ENCODE measurements around the gene BICRA. TPM values are rescaled to one million over a fixed set of nuclear protein-coding genes. Genes with fewer than 3 reads are reported as not detected.

BICRA gene
- total and polyA plus RNA-seq, 2 donors from 2014 or later = 3.2 to 14.7 TPM

DNA sequence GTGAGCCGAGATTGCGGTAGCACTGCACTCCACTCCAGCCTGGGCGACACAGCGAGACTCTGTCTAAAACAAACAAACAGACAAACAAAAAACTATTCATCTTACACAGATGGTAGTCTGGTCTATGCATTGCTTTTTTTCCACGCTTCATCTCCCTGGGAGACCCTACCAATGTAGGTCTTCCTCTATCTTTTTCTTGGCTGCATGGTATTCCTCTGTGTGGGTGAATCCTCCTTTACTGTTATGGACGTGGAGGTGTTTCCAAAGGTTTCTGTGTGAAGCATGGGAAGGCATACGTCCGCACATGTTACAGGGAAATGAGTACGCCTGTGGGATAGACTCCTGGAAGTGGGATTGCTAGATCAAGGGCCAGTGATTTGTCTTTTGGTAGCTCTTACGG, 5.6 kb downstream of the BICRA start:
- Histone ChIP-seq H3K9ac (ENCODE audit: low read length in 3 of 3) (no peak overlapping the region), H3K9me3 (ENCODE audit: control insufficient read depth in 2 of 3, insufficient read depth in 1 of 3, low read length in 3 of 3) (no peaks in the 10 kb centered on the region), H3K36me3 (ENCODE audit: control insufficient read depth in 2 of 3, insufficient read depth in 3 of 3, low read length in 3 of 3) (no peaks in the 10 kb centered on the region), H3K27me3 (ENCODE audit: control insufficient read depth, insufficient read depth, low read length) (no peaks in the 10 kb centered on the region), H3K27ac (ENCODE audit: low read depth in 2 of 2, low read length in 2 of 2) (no peak overlapping the region), H3K4me1 (ENCODE audit: control insufficient read depth in 2 of 3, insufficient read depth in 2 of 3, low read depth in 1 of 3, low read length in 3 of 3) (peaks cover 0 to 9% (median 7%) of the 10 kb centered on the region in 3 donors), H3K4me3 (ENCODE audit: low read length in 3 of 3) (no peak overlapping the region)
- no peak for FAIRE-seq
- intact Hi-C loops (cut with DNase I) = no loop called here
- no peak for TF ChIP-seq CTCF (IDR thresholded peaks at IDR 0.05; ENCODE audit: borderline replicate concordance, extremely low read depth, insufficient read depth)
- DNase-seq = no peak

DNA sequence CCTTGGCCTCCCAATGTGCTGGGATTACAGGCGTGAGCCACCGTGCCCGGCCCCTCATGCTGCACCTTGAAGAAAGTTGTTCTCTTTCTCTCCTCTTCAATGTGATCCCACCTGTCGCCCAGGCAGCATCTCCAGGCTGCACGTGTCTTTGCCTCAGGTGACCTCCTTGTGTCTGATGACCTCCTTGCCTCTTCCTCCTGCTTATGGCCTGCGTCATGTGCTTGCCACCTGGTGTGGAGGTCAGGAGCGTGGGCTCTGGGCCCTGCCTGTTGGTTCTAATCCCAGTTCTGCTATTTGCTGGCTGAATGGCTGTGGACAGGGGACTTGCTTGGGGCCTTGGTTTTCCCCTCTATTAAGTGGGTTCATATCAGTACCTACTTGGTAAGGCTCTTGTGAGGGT, 6.3 kb downstream of the BICRA start:
- H3K36me3 ChIP-seq (ENCODE audit: control insufficient read depth in 2 of 3, insufficient read depth in 3 of 3, low read length in 3 of 3) = no peaks in the 10 kb centered on the region
- no peaks in the 10 kb centered on the region for H3K27me3 ChIP-seq (ENCODE audit: control insufficient read depth, insufficient read depth, low read length)
- FAIRE-seq = no peak
- H3K4me3 ChIP-seq (ENCODE audit: low read length in 3 of 3) = no peak overlapping the region
- TF ChIP-seq CTCF (IDR thresholded peaks at IDR 0.05; ENCODE audit: borderline replicate concordance, extremely low read depth, insufficient read depth) = no peak
- no peak overlapping the region for H3K27ac ChIP-seq (ENCODE audit: low read depth in 2 of 2, low read length in 2 of 2)
- DNase-seq = no peak
- no peak overlapping the region for H3K9ac ChIP-seq (ENCODE audit: low read length in 3 of 3)
- H3K9me3 ChIP-seq (ENCODE audit: control insufficient read depth in 2 of 3, insufficient read depth in 1 of 3, low read length in 3 of 3) = no peaks in the 10 kb centered on the region
- H3K4me1 ChIP-seq (ENCODE audit: control insufficient read depth in 2 of 3, insufficient read depth in 2 of 3, low read depth in 1 of 3, low read length in 3 of 3) = peaks cover 0 to 13% (median 11%) of the 10 kb centered on the region in 3 donors
- intact Hi-C loops (cut with DNase I) = no loop called here

DNA sequence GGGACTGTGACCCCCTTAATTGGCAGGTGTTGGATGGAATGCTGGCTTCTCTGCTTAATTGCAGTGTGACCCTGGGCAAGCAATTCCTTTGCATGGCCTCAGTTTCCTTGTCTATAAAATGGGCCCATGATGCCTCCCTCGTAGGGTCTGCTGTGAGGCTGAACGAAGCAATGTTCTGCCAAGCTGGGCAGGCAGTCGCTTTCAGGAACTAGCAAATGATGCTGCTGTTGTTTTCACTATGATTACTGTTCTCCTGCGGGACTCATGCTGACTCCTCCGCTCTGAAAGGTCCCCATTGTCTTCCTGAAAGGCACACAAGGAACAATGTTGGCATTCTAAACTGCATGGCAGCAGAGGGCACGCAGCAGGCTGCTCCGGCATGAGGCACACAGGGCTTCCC, 6.8 kb downstream of the BICRA start:
- DNase-seq (no peak), FAIRE-seq (no peak)
- no peaks in the 10 kb centered on the region for H3K9me3 ChIP-seq (ENCODE audit: control insufficient read depth in 2 of 3, insufficient read depth in 1 of 3, low read length in 3 of 3)
- no peak for TF ChIP-seq CTCF (IDR thresholded peaks at IDR 0.05; ENCODE audit: borderline replicate concordance, extremely low read depth, insufficient read depth)
- no peaks in the 10 kb centered on the region for H3K27me3 ChIP-seq (ENCODE audit: control insufficient read depth, insufficient read depth, low read length)
- H3K4me1 ChIP-seq (ENCODE audit: control insufficient read depth in 2 of 3, insufficient read depth in 2 of 3, low read depth in 1 of 3, low read length in 3 of 3) = peaks cover 0 to 11% (median 9%) of the 10 kb centered on the region in 3 donors
- H3K9ac ChIP-seq (ENCODE audit: low read length in 3 of 3) = no peak overlapping the region
- no peaks in the 10 kb centered on the region for H3K36me3 ChIP-seq (ENCODE audit: control insufficient read depth in 2 of 3, insufficient read depth in 3 of 3, low read length in 3 of 3)
- no peak overlapping the region for H3K4me3 ChIP-seq (ENCODE audit: low read length in 3 of 3)
- intact Hi-C loops (cut with DNase I) = no loop called here
- no peak overlapping the region for H3K27ac ChIP-seq (ENCODE audit: low read depth in 2 of 2, low read length in 2 of 2)

DNA sequence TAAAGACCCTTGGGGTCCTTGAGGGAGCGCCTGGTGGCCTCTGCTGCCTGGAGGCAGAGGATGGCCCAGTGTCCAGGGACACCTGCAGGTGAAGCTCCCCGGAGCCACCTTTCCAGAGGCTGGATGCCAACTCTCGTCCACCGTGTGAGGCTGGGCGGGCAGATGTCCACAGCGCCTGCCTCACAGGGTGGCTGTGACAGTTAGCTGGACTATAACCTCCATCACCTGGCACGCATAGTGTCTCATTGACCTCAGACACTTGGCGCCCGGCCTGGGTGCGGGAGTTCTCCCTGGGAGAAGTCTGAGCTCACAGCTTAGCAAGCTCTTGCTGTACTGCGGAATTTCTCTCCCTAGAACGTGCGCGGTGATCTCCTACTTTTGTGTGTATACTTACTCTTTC, 9.8 kb downstream of the BICRA start:
- no peak overlapping the region for H3K9ac ChIP-seq (ENCODE audit: low read length in 3 of 3)
- intact Hi-C loops (cut with DNase I) = no loop called here
- no peaks in the 10 kb centered on the region for H3K27me3 ChIP-seq (ENCODE audit: control insufficient read depth, insufficient read depth, low read length)
- H3K27ac ChIP-seq (ENCODE audit: low read depth in 2 of 2, low read length in 2 of 2) = no peak overlapping the region
- peaks cover 0 to 11% (median 9%) of the 10 kb centered on the region in 3 donors for H3K4me1 ChIP-seq (ENCODE audit: control insufficient read depth in 2 of 3, insufficient read depth in 2 of 3, low read depth in 1 of 3, low read length in 3 of 3)
- no peaks in the 10 kb centered on the region for H3K9me3 ChIP-seq (ENCODE audit: control insufficient read depth in 2 of 3, insufficient read depth in 1 of 3, low read length in 3 of 3)
- DNase-seq = no peak
- no peak overlapping the region for H3K4me3 ChIP-seq (ENCODE audit: low read length in 3 of 3)
- H3K36me3 ChIP-seq (ENCODE audit: control insufficient read depth in 2 of 3, insufficient read depth in 3 of 3, low read length in 3 of 3) = no peaks in the 10 kb centered on the region
- FAIRE-seq = no peak
- no peak for TF ChIP-seq CTCF (IDR thresholded peaks at IDR 0.05; ENCODE audit: borderline replicate concordance, extremely low read depth, insufficient read depth)
